Measurements from ENCODE around the gene ATXN2. TPM values are rescaled to one million over a fixed set of nuclear protein-coding genes. Genes with fewer than 3 reads are reported as not detected.
"Not testable (repeated sequence)": the region's sequence is repeated elsewhere in the genome, so short reads cannot be mapped to it uniquely, and the experiment has no call there.

ATXN2 gene
- total RNA-seq (2014; rRNA removed; shearing (Covaris generic)) = 19.2 and 20.7 TPM in 2 replicates

DNA sequence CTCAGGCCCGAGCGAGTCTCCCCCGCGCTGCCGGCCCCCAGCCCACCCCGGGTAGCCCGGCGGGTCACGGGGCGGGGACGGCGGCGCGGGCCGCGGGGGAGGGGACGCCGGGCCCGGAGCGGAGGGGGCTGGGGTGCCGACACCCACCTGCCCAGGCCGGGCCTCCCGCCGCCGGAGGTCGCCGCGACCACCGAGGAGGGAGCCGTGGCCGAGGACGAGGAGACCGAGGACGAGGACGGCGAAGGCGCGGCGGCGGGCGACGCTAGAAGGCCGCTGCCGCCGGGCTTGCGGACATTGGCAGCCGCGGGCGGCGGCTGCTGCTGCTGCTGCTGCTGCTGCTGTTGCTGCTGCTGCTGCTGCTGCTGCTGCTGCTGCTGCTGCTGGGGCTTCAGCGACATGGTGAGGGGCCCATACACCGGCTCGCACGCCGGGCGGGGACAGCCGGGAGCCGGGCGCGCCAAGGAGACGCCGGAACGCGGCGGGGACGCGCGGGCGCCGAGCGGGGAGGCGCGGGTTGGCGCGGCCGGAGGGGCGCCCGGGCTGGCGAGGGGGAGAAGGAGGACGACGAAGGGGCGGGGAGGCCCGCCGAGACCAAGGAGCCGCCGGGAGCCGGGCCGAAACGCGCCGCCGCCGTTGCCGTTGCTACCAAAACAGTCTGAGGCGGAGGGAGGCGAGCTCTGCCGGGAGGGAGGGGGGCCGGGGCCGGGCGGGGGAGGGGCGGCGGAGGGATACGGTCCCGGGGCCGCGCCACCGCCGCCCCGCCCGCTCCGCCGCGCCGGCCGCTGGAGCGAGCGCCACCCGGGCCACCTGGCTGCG, at the start of gene ATXN2:
TSS of gene ATXN2 (minus strand) at position 679 of the 816 bp plus-strand sequence. CDS start at position 398, 281 bp downstream.
- DNase-seq (ENCODE audit: low read depth) = peak; percentile 49

GRCh38 chr12:111645433-111645832, 46.3 kb upstream of the ATXN2 start:
- peak; percentile 95 for DNase-seq (ENCODE audit: low read depth)

- peak; percentile 72 for DNase-seq (ENCODE audit: low read depth)
These were observed 44.3 kb upstream of the ATXN2 start for GRCh38 chr12:111643427-111643826.

DNA sequence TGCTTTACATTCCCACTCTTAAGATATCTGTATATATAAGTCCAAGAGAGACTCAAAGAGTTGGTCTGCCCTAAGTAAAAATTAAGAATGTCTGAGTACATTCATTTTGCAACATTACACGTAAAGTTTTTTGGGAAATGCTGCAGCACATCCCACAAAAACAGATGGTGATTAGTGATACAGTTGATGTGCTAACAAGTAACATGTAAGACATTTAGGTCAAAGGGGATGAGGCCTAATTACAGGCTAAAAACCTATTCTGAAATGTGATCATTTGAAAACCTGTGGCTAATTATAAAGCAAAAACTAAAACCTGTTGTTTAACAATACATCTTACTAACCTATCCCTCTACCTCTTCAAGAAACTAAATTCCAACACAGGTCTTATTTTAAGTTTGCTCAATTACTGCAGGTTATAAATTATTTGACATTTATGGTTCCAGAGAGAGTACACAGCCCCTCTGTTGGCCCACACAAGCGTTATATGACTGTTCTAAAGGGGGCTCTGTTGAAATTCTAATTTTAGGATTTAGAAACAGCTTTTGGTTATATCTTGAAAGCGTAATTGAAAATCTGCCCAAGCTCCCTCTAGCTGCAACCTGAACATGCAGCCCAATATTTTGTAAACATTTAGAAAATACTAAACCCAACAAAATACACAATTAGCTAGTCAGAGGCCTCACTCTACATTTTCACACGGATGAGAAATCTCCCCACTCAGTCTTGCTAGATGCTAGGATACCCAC, 43.7 kb upstream of the ATXN2 start:
- no peak for DNase-seq (ENCODE audit: low read depth)

- no peak for DNase-seq (ENCODE audit: low read depth)
These were observed 41.4 kb upstream of the ATXN2 start for GRCh38 chr12:111640506-111640905.

DNA sequence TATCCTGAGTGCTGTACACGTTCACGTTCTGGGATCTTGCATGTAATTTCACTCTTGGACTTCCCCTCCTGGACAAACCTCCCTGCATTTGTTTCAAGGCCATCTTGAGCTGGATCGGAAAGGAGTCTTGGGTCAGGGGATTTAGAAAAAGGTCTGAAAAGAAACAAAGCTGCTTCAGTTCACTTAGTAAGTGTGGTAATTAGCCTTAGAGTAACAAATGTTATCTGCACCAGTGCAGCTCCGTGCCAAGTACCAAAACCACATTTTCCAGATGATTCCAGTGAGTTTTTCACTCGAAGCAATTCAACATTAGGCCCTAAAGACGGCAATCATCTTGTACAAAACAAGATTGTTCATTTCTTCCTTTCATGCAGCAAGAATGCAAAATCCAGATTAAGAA, 39.4 kb upstream of the ATXN2 start:
- no peak for DNase-seq (ENCODE audit: low read depth)

DNA sequence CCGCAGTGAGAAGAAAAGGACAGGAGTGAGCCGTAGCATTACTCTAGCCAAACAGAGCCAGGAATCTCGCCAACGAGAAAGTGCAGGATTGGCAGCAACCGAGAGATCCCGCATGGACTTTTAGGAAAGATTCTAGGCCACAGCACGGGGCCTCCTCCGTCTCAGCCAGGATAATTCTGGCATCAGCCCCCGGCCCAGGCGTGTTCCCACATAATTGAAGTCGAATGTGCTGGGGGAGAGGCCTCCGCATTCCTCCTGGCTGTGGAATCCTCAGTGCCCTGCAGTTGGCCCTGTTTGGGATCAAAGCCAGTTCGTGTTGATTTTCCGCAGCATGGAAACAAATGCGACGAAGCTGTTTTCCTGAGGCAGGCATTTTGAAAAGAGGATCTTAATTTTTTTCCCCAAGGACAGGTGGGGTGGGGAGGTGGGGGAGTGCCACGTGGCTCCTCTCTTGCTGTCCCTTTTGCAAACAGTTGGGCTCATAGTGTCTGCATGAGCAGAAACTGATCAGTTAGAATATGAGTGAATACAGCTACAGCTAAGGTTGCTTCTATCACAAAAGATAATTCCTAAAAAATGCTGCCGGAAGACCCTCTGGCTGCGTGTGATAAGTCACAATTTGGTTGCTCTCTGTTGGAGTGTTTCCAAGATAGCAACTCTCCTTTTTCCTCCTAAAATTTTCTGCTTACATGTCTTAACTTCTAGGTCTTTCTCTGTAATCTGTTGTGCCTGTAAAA, 37.3 kb upstream of the ATXN2 start:
- DNase-seq (ENCODE audit: low read depth) = no peak

- DNase-seq (ENCODE audit: low read depth) = no peak
These were observed 36.4 kb upstream of the ATXN2 start for GRCh38 chr12:111635524-111635923.

DNA sequence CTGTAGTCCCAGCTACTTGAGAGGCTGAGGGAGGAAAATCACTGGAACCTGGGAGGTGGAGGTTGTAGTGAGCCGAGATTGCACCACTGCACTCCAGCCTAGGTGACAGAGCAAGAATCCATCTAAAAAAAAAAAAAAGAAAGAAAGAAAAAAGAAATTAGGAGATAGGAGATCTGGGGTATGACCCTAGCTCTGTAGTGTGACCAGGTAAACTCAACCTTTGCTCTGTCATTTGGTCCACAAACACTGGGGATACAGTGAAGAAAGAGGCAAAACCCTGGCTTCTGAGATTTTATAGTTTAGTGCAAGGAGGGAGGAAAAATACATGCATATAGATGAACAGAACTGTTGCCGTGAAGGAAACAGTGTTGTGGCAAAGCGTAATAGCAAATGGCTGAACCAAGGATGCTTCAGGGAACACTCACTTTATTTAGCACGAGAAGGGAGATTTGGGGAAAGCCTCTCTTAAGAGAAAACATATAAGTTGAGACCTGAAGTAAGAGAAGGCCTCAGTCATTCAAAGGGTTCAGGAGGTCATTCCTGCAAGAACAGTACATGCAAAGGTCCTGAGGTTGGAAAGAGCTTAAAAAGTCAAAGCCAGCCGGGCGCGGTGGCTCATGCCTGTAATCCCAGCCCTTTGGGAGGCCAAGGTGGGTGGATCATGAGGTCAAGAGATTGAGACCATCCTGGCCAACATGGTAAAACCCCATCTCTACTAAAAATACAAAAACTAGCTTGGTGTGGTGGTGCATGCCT, 29.6 kb upstream of the ATXN2 start:
- no peak for DNase-seq (ENCODE audit: low read depth)

DNA sequence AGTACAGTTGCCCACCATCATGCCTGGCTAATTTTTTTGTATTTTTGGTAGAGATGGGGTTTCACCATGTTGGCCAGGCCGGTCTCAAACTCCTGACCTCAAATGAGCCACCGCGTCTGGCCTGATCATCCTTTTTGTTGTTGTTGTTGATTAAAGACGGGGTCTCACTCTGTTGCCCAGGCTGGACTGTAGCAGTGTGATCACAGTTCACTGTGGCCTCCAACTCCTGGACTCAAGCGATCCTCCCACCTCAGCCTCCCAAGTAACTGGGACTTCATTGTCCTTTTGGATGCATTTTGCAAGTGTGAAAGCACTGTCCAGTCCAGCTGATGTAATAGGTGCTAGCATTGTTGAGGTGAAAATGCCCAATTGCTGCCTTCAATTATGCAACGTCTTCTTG, 27.1 kb upstream of the ATXN2 start:
- no peak for DNase-seq (ENCODE audit: low read depth)

- no peak for DNase-seq (ENCODE audit: low read depth)
These were observed 25.4 kb upstream of the ATXN2 start for GRCh38 chr12:111624540-111624939.

DNA sequence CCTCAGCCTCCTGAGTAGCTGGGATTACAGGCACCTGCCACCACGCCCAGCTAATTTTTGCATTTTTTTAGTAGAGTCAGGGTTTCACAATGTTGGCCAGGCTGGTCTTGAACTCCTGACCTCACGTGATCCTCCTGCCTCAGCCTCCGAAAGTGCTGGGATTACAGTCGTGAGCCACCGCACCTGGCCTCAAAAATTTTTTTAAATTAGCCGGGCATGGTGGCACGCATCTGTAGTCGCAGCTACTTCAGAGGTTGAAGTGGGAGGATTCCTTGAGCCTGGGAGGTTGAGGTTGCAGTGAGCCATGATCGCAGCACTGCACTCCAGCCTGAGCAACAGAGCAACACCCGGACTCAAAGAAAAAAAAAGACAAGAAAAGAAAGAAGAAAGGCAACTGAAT, 18.7 kb upstream of the ATXN2 start:
- not testable (repeated sequence) for DNase-seq (ENCODE audit: low read depth)

GRCh38 chr12:111616177-111616623, 17.1 kb upstream of the ATXN2 start:
- no peak for DNase-seq (ENCODE audit: low read depth)

DNA sequence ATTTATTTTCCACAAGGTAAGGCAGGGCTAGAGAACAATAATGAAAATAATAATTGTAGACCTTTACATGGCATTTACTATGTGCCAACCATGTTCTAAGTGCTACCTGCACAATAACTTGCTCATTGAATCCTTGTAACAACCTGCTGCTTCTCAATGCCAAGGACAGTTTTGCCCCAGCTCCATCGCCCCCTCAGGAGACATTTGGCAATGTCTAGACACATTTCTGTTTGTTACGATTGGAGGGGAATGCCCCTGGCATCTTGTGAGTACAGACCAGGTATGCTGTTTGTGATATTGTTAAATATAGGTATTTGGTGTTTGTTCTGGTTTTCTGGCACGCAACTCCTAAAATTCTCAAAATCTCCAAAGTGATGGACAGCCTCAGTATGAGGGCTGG, 8.1 kb upstream of the ATXN2 start:
- no peak for DNase-seq (ENCODE audit: low read depth)

GRCh38 chr12:111606767-111607230, 7.7 kb upstream of the ATXN2 start:
- DNase-seq (ENCODE audit: low read depth) = no peak

- DNase-seq (ENCODE audit: low read depth) = no peak
These were observed 7.0 kb upstream of the ATXN2 start for GRCh38 chr12:111605911-111606766.

DNA sequence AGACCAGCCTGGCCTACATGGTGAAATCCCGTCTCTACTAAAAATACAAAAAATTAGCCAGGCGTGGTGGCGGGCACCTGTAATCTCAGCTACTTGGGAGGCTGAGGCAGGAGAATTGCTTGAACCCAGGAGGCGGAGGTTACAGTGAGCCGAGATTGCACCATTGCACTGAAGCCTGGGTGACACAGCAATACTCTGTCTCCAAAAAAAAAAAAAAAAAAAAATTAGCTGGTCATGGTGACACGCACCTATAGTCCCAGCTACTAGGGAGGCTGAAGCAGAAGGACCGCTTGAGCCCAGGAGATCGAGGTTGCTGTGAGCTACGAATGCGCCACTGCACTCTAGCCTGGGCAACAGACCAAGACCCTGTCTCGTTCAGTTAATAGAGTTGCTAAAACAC, 3.7 kb upstream of the ATXN2 start:
- DNase-seq (ENCODE audit: low read depth) = not testable (repeated sequence)

DNA sequence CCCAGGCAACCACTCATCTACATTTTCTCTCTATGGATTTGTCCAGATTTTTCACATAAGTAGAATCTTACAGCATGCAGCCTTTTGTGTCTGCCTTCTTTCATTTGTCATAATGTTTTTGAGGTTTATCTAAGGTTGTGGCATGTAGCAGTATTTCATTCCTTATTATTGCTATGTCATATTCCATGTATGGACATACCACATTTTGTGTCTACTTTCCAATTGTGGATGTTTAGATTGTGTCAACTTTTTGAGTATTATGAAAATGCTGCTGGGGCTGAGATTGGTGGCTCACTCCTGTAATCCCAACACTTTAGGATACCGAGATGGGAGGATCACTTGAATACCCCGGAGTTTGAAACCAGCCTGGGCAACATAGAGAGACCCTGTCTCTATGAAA, 3.2 kb upstream of the ATXN2 start:
- DNase-seq (ENCODE audit: low read depth) = no peak

GRCh38 chr12:111600986-111601385, 1.9 kb upstream of the ATXN2 start:
- not testable (repeated sequence) for DNase-seq (ENCODE audit: low read depth)

GRCh38 chr12:111600205-111600642, 1.1 kb upstream of the ATXN2 start:
- DNase-seq (ENCODE audit: low read depth) = no peak

All from M059J (cell line).